Measurements from ENCODE around the gene MYOF.
"Not testable (repeated sequence)": the region's sequence is repeated elsewhere in the genome, so short reads cannot be mapped to it uniquely, and the experiment has no call there.

MYOF gene

DNA sequence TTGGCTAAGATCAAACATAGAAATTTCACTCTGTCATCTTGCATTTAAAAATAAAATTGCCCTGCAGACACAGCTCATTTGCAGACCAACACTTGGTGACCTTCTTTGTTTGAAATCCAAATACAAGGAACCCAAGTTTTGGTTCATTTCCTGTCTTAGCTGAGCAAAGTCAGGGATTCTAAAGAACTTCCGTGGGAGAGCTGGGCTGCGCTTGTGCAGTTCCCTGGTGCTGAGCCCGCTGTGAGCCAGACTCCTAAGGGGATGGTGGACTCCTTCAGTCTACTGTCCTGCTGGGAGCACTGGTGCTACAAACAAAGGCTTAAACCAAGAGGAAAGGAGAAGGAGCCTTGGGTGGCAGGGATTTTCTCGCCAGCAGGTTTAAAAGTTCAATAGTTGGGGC lies 60.0 kb downstream of the MYOF start:
- DNase-seq, result no peak

DNA sequence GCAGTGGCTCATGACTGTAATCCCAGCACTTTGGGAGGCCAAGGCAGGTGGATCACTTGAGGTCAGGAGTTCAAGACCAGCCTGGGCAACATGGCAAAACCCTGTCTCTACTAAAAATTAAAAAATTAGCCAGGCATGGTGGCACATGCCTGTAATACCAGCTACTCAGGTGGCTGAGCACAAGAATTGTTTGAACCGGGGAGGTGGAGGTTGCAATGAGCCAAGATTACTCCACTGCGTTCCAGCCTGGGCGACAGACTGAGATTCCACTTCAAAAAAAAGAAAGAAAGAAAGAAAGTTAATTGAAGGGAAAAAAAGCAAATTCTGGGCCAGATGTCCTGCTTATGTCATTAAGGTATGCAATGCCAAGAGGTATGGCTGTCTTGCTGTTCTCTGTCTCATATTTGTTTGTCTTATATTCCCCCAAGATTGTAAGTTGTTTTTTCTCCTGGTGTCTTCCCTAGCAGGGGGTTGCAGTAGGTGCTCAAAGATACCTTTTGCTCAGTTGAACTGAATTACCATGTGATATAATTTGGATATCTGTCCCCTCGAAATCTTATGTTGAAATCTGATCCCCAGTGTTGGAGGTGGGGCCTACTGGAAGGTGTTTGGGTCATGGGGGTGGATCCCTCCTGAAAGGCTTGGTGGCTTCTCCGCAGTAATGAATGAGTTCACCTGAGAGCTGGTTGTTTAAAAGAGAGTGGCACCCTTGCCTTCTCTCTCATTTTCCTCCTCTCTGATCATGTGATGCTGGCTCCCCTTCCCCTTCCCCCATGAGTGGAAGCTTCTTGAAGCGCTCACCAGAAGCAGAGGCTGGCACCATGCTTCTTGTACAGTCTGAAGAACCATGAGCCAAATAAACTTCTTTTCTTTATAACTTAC lies 60.9 kb downstream of the MYOF start:
- no peak for DNase-seq

DNA sequence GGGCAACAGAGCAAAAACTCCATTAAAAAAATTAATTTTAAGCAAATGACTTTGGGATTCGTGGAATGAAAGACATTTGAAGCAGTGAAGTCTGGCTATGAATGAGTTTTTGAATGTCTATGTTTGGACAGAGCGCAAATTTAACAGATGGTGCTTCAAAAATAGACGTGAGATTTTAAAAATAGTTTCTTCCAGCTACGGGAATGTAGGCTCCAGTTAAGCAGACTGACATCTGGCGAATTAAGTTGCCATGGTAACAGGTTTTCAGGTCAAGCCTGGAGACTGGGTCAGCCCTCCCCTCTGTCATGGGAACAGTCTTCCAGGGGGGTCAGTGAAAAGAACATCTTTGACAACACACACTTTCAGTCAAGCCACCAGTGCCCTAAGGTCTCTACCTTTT lies 62.0 kb downstream of the MYOF start:
- DNase-seq, result peak; percentile 76

DNA sequence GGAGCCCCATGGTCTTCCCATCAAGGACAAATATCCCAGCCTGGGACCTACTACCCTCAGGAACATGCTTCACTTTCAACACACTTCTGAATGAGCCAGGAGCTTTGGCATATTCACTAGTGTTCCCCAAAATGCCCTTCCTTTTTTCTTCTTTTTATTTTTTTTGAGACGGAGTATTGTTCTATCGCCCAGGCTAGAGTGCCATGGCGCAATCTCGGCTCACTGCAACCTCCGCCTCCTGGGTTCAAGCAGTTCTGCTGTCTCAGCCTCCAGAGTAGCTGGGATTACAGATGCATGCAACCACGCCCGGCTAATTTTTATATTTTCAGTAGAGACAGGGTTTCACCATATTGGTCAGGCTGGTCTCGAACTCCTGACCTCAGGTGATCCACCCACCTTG lies 63.1 kb downstream of the MYOF start:
- DNase-seq, result not testable (repeated sequence)

DNA sequence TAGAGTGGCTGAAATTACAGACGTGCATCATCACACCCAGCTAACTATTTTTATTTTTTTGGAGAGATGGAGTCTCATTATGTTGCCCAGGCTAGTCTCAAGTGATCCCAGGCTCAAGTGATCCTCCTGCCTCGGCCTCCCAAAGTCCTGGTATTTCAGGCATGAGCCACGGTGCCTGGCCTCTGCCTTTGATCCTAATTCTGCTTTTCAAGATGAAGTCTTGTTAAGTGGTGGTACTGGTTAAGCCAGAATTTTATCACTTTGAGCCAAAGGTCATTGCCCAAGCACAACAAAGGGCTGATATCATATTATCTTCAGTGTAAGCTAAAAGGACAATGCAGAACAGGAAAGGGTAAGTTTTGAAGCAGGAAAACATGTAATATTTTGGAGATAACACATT lies 64.2 kb downstream of the MYOF start:
- DNase-seq, result no peak

DNA sequence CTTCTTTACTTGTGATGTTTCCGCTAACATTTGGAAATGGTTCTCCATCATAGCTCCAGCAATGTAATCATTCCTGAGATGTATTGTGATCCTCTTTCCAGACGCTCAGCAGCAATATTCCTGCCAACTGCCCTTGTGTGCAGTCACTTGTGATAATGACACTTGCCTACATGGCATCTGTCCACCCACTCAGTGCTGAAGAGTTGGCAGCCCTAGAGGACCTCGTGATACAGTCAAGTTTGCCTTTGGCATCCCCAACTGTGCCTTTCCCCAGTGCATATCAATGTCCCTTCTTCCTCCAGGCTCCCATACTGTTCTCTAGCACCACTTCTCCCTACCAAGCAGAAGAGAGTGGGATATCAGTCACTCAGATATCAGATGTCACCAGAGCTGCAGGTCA lies 64.9 kb downstream of the MYOF start:
- DNase-seq, result peak; percentile 91

DNA sequence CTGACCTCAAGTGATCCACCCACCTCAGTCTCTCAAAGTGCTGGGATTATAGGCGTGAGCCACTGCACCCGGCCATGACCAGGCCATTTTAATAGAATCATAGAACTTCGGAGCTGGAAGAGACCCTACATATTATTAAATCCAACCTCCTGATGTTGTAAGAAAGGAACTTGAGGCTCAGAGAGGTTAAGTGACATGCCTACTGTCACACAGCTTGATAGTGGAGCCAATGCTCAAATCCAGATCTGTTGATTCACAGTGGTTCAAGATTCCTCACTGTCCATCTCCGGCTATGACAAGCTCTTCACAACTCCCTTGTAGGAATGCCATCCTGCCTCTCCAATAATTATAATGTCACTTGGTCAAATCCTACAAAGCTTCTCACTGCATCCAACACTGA lies 65.3 kb downstream of the MYOF start:
- DNase-seq, result no peak

DNA sequence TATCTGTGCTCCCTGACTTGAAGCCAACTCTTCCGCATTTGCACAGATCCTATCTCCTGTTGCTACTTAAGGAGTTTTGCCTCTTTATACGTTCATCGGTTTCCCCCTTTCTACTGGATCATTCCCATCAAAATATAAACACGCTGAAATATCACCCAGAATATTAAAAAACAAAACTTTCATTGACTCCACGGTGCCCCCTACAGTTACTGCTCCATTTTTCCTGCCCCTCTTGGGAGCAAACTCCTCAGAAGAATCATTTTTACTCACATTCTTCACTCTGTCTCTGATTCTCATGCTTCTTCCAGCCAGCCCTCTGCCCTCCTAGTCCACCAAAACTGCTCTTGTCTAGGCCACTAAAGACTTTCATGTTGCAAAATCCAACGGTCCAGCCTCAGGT lies 66.4 kb downstream of the MYOF start:
- no peak for DNase-seq

DNA sequence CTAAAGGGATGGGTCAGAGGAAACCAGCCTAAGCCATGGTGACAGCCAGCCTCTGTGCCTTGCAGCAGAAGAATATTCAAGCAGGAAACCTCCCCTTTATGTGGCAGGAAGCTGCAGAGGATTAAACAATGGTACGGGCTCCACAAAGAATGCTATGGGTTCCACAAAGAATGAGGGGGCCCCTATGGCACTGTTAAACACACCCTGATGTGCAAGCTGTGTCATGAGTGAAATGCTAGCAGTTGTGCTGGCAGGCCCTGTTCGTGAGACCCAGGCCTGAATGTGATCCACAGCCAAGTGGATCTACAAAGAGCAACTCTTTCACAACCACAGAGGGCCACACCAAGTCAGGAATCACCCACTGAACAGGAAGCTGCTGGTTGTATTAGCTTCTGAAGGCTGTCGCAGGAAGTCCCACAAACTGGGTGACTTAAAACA lies 68.9 kb downstream of the MYOF start:
- DNase-seq, result no peak

DNA sequence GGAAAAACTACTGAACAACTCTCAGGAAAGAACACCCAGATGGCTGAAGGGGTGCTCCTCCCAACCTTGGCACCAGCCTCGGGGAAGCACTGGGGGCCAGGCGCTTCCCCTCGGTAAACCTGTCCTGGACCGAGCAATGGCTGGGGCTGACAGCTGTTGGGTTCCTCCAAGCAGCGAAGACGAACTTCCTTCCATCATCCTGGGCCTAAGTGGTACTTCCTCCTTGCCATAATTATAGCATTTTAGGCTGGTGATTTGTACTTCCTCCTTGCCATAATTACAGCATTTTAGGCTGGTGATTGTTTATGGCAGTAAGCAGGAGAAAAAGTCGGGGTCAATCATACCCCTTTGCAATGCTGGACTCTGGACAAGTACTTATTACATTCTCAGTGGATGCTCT lies 69.3 kb downstream of the MYOF start:
- DNase-seq, result no peak

DNA sequence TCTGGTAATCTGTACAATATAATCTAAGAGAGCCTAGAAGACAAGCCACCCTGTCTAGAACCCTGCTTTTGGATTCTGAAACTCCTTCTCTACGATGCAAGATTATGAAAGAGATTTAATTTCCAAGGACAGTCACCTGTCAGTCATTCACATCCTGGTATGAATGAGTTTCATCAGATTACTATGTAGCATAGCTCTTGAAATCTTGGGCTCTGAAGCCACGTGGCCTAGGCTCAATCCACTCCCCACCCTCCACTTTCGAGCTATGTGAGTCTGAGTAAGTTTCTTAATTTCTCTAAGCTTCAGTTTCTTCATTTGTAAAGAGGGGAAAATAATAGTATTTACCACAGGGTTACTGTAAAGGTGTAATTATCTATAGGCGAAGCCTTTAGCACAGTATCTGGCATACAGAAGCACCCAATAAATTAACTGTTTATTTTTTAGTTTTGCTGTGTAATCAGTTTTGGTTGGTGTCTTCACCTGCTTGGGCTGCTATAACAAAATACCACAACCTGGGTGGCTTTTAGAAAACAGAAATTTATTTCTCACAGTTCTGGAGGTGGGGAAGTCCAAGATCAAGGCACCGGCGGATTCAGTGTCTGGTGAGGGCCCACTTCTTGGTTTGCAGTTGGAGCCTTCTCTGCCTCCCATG lies 71.3 kb downstream of the MYOF start:
- DNase-seq, result no peak

DNA sequence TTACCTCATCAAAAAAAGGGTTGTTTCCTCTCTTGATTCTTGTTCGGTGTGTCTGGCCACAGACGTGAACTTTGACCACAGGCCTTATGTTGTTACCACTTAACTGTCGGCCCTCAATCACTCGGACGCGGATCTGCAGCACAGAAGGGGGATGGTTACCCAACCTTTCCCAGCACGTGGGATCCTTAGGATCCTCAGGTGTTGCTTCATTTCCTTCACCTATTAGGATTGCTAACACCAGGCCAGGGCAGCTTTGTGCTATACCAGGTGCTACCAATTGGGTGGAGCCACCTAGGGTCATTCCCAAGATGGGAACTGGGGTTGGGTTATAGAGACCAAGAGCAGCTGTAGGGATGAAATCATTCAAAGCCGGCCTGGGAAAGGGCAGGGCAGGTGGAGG lies 73.4 kb downstream of the MYOF start:
- DNase-seq, result no peak

DNA sequence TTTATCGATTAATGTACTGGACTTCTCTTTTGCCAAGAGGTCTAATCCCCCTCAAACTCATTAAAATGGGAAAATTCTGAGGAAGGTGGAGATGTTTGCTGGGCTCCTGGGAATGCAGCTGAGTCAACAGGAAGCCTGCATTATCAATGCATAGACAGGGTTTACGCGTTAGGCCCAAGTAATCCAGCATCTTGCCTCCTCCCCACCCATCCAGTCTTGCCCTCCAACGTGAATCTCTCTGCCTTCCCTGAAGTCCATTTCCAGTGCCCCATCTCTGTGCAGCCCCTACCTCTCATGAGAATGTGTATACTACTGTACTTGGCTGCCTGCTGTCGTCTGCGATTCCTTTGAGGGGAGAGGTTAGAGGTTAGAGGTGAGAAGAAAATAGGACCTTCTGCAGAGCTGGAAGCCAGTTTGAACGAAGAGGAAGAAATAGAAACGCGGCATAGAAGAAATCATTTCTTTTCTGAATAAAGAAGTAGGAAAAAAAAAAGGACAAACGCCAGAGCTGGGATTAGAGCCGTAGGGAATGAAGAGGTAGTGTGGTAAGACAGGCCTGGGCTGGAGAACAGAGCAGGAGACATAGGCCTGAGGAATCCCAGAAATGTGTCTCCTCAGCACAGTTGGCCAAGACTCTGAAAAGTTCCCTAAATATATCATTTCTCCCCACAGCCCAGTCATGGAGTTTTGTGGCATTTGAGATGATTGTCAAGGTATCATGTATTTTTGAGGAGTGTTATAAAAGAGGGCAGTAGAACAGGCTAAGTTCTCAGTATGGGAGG lies 75.6 kb downstream of the MYOF start:
- no peak for DNase-seq

DNA sequence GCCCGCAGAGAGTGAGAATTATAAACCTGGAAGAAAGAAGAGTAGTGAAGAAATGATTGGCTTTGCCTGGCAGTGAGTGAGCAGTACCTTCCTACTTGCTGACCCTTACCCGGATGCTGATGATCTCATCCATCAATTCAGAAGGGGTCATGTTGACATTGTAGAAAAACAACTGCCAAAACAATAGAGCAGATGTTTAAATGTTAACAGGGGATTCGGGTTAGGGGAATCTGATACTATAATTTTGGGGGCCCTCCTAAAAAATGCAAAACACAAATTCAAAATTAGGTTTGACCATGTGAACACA lies 78.1 kb downstream of the MYOF start:
- no peak for DNase-seq

DNA sequence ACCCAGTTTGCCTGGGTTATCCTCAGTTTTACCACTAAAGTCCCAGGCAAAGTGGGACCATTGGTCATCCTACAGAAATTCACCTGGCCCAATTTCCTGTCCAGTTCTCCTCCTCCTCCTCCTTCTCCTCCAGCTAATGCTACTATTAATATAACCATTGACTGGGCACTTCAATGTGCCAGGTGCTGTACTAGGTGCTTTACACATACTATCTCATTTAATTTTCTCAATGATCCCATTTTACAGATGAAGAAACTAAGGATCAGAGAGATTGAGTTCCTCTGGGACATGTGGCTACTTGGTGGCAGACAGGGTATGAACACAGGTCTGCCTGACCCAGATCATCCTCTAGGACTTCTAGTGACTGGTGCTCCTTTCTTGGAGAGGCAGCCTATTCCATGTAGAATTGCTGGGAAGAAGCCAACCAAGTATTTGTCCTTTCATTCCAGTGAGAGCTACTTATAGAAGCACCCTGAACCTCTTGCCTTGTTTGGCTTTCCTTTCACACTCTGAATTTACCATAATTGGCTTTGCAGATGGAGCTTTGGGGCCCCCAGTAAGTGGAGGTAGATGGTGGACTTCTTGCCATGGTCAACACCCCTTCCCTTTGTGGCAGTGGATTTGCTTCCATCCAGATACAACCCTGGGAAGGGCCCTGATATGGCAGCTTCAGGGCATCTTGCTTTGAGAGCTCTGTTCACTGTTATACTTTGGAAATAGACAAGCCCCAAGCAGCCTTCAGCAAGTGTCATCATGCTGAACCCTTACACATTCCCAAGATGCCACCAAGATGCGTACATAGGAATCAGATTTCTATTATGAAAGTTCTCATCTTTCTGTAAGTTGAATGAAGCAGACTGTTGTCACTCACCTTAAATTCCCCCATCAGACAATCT lies 78.7 kb downstream of the MYOF start:
- no peak for DNase-seq

DNA sequence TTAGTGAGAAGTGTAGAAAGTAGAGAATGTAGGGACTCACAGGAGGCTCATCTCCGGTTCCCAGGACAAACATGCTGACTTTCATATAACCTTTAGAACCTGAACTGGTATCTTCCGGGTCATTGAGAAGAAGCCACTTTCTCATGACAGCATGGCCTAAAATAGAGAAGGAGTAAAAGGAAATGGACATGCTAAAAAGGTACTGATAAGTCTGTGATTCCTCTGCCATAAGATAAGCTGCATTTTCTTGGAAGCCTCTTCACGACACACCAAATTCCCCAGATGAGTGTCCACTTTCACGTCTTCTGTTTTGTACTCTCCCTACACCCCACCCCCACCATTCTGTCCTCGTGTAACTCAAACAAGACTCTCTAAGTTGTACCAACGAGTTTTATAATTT lies 79.9 kb downstream of the MYOF start:
- no peak for DNase-seq

DNA sequence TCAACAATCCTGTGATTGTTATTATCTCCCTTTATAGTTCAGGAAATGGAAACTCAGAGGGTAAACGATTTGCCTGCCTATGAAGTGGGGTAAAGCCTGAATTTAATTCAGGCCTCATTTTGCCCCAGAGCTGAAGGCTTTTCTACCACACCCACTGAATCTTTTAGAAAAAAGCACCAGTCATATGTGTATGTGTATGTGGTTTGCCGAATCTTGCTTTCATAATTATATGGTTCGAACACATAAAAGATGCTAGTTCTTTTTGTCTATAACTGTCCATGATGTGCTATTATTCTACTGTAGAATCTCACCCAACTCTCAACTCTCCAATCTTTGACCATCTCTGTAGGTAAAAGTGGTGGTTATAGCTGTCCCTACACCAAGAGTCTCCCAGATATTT lies 83.6 kb downstream of the MYOF start:
- DNase-seq, result no peak

DNA sequence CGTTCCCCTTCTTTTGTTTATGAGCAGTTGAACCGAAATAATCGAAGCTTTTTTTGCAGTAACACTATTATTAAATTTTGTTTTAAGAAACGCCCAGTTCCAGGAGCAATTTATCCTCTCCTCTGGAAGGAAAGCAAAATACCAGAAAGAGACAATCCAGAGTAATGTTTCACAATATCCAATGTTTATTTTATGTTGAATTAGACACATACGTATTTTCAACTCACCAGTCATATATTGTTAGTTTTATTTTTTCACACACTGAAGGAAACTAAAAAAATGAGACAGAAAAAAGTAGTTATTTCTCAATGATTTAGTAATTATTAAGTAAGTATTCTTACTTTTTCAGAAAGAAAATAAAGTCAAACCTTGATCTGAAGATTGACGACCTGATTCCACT lies 85.1 kb downstream of the MYOF start:
- no peak for DNase-seq

DNA sequence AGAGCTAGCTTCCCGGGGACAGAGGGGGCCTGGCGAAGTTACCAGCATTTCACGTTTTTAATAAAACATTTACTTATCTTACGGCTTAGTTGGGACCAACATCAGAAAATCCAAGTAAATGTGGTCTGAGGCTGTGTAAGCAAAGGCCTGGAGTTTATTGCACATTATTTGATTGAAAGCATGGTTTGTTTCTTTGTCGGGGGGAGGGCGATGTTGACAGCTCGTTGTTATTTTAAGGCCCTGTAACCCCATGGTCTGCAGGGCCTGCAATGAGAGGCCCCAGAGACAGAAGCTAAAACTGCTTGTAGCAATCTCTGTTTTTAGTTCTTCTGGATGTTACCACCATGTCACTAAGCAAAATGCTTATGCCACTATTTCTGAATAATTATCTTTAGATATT lies 88.9 kb downstream of the MYOF start:
- no peak for DNase-seq

DNA sequence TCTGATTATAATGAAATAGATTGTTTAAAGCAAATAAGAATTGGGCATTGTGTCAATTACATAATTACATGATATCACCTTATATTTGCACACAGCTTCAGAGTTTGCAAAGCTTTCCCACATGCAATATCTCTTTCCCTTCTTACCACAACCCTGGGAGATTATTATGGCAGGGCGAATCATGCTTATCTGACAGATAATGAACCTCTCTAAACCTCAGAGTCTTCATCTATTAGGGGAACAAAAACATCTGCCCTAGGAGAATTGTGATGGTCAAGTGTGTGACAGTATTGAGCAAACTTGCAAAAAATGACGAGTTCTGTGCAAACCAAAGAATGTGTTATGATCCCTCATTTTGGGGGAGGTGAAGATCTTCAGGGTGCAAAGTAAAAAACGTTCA lies 90.0 kb downstream of the MYOF start:
- no peak for DNase-seq

DNA sequence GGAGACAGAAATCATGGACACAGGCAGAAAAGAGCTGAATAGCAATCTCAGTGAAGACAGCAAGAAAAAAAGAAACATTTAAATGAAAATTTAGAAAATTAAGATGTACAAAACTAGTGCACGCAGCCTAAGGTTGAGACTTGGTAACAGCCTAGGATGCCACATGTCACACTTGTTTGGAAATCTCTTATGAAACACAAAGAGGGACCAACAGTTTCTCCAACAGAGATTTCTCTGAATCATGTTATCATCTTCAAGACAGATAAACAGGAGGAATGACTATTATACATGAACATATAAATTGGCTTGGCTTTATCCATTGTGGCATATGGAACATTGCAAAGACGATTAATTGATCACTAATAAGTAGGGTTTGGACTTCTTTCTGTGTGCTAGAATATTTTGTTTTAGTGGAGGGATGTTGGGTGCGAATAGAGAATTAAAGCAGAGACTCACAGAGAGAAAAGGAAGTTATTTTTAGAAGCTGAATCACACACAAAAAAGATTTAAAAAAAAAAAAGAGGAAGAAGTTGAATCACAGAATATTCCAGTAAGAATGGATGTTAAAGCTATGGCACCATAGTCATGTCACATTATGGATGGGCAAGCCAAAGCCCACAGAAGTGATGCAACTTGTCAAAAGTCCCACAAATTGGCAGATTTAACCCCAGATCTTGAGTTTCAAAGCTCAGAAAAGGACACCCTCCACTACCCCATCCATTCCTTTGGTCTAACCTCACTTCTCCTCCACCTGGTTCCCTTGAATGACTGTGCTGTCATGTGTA lies 91.6 kb downstream of the MYOF start:
- DNase-seq, result no peak
